HepG2 (cell line): ENCODE data around the gene ERO1A.

ENCODE experiments used
- ELF1 ChIP-seq: sonication (generic); formaldehyde crosslinking; IDR thresholded peaks from 2 replicates; pipeline ENCODE4 v1.4.0; 2020; ENCODE audit warnings: missing genetic modification reagents
- GABPA ChIP-seq, 2 experiments: IDR thresholded peaks; 2 replicates each; pipeline ENCODE4 v1.6.1; 2011 to 2016; ENCODE audit warnings: low read depth in 2 of 2, low read length in 1 of 2, missing biosample characterization in 1 of 2, missing genetic modification characterization in 1 of 2
- RBFOX2 ChIP-seq: fragments of 200-400 bp; formaldehyde crosslinking; IDR thresholded peaks from 2 replicates; pipeline ENCODE4 v1.6.1; 2017; ENCODE audit warnings: low read depth, mild to moderate bottlenecking, low read length
- RFX5 ChIP-seq: IDR thresholded peaks from 2 replicates; pipeline ENCODE4 v1.6.1; 2011; ENCODE audit warnings: low read depth, low read length, improper control_type of control experiment
- RFXAP ChIP-seq: sonication (generic); formaldehyde crosslinking; IDR thresholded peaks from 2 replicates; pipeline ENCODE4 v1.4.0; 2020; ENCODE audit warnings: missing genetic modification reagents, borderline replicate concordance
- RNF2 ChIP-seq: fragments of 450-650 bp; conservative IDR thresholded peaks from 2 replicates; pipeline ENCODE4 v1.6.1; 2016; ENCODE audit warnings: low read depth
- SOX6 ChIP-seq, 2 experiments: fragments of 450-650 bp in 1 of 2; sonication (generic) in 1 of 2; formaldehyde crosslinking in 1 of 2; IDR thresholded peaks; 2 replicates each; pipeline versions ENCODE4 v1.4.0 to v1.6.1; 2017 to 2020; ENCODE audit warnings: antibody characterized with exemption in 1 of 2, mild to moderate bottlenecking in 1 of 2, missing genetic modification reagents in 1 of 2
- TF ChIP-seq, protein P1 (sequence below): sonication (generic); formaldehyde crosslinking; IDR thresholded peaks from 2 replicates; pipeline ENCODE4 v1.5.0; 2020; ENCODE audit warnings: mild to moderate bottlenecking, missing genetic modification reagents, moderate library complexity
- TF ChIP-seq, protein P2 (sequence below): sonication (generic); formaldehyde crosslinking; IDR thresholded peaks from 2 replicates; pipeline ENCODE4 v1.4.0; 2020; ENCODE audit warnings: missing genetic modification reagents

DNA sequence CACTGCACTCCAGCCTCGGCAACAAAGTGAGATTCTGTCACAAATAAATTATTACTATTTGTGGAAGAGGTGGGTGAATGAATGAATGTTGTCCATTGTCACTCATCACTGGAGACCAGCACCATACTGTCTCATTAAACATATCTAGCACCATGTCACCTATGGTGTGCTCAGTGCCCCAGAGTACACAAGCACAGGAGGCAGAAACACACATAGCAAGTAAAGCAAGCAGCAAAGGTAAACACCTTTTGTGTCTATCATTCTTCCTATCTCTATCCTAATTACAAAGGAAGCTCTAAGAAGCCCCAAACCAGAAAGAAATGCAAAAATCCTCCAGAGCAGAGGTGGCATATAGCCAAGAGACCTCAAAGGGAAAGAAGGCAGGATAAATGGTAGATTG is 9.2 kb downstream of the ERO1A start:
- TF ChIP-seq, protein P1, sequence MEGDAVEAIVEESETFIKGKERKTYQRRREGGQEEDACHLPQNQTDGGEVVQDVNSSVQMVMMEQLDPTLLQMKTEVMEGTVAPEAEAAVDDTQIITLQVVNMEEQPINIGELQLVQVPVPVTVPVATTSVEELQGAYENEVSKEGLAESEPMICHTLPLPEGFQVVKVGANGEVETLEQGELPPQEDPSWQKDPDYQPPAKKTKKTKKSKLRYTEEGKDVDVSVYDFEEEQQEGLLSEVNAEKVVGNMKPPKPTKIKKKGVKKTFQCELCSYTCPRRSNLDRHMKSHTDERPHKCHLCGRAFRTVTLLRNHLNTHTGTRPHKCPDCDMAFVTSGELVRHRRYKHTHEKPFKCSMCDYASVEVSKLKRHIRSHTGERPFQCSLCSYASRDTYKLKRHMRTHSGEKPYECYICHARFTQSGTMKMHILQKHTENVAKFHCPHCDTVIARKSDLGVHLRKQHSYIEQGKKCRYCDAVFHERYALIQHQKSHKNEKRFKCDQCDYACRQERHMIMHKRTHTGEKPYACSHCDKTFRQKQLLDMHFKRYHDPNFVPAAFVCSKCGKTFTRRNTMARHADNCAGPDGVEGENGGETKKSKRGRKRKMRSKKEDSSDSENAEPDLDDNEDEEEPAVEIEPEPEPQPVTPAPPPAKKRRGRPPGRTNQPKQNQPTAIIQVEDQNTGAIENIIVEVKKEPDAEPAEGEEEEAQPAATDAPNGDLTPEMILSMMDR (CRISPR knock-in tag), result no peak
- no peak for TF ChIP-seq GABPA (IDR thresholded peaks at IDR 0.05; ENCODE audit: low read depth, low read length)
- no peak for TF ChIP-seq GABPA (CRISPR knock-in tag; IDR thresholded peaks at IDR 0.05; ENCODE audit: low read depth)
- no peak for TF ChIP-seq RBFOX2
- TF ChIP-seq RFXAP (CRISPR knock-in tag), result no peak
- no peak for TF ChIP-seq RFX5
- TF ChIP-seq, protein P2, sequence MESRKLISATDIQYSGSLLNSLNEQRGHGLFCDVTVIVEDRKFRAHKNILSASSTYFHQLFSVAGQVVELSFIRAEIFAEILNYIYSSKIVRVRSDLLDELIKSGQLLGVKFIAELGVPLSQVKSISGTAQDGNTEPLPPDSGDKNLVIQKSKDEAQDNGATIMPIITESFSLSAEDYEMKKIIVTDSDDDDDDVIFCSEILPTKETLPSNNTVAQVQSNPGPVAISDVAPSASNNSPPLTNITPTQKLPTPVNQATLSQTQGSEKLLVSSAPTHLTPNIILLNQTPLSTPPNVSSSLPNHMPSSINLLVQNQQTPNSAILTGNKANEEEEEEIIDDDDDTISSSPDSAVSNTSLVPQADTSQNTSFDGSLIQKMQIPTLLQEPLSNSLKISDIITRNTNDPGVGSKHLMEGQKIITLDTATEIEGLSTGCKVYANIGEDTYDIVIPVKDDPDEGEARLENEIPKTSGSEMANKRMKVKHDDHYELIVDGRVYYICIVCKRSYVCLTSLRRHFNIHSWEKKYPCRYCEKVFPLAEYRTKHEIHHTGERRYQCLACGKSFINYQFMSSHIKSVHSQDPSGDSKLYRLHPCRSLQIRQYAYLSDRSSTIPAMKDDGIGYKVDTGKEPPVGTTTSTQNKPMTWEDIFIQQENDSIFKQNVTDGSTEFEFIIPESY (CRISPR knock-in tag), result no peak
- no peak for TF ChIP-seq RNF2
- TF ChIP-seq SOX6 (IDR thresholded peaks at IDR 0.05), result no peak
- TF ChIP-seq SOX6 (CRISPR knock-in tag; IDR thresholded peaks at IDR 0.05), result no peak
- TF ChIP-seq ELF1 (CRISPR knock-in tag), result no peak
